ENCODE measurements around the gene METTL21C.

DNA sequence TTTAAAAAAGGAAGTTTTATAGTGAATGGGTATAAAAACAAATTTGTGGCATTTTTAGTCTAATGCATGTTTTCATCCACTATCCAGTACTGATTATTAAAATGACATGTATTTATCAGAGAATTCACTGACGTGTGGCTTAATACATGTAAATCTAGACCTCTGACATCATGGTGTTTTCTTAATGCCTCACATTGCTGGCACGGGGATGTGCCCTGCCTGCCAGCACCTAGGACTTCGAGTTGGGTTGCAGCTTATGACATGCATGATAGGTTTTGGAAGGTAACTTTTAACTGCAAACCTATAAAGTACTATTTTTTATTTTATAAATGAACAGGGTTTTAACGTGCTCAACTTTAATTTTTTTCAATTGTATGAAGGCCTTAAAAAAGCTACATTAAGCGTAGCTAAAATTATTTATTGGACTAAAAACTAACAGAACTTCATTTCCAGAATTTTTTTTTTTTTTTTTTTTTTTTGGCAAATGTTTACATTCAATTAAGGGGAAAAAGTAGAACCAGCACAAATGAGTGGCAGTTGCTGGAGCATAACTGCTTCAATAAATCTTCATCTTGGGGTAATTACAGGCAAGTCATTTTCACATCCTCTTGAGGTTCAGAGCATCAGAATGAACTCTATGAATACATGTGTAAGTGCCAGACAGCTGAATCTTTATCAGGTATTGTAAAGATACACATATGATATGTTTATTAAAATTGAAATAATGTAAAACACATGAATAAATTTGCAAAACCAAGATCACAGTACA lies 16.3 kb downstream of the METTL21C start:
- TF ChIP-seq CTCF (tag by site-specific recombination; IDR thresholded peaks at IDR 0.05) = no peak
- no peak for TF ChIP-seq ZBTB8A (tag by site-specific recombination; IDR thresholded peaks at IDR 0.05)
- TF ChIP-seq ZNF335 (tag by site-specific recombination; conservative IDR thresholded peaks at IDR 0.05) = no peak
- no peak for TF ChIP-seq YY1 (tag by site-specific recombination; IDR thresholded peaks at IDR 0.05)
- no peak for TF ChIP-seq SP2 (tag by site-specific recombination; IDR thresholded peaks at IDR 0.05)
- no peak for TF ChIP-seq ZNF138 (tag by site-specific recombination; IDR thresholded peaks at IDR 0.05; ENCODE audit: borderline replicate concordance)
- TF ChIP-seq ZNF792 (tag by site-specific recombination; IDR thresholded peaks at IDR 0.05) = no peak
- TF ChIP-seq REPIN1 (tag by site-specific recombination; IDR thresholded peaks at IDR 0.05; ENCODE audit: low read depth) = no peak
- no peak for TF ChIP-seq ZNF239 (tag by site-specific recombination; IDR thresholded peaks at IDR 0.05)

Data from HEK293 (cell line).